ENCODE measurements around the gene THUMPD3. TPM values are rescaled to one million over a fixed set of nuclear protein-coding genes. Genes with fewer than 3 reads are reported as not detected.

Gene THUMPD3
- total and polyA plus RNA-seq, 12 donors: 40.3 to 72.1 (median 52.5) TPM

- 76 to 78% methylated on average over 2 of the region's 2 CpGs for WGBS, 2 donors
- intact Hi-C loops (cut with DNase I): no loop called here
- ATAC-seq: no peak
Measured at GRCh38 chr3:9331171-9331570, 31.7 kb upstream of the THUMPD3 start.

GRCh38 chr3:9332250-9333030 lies 30.4 kb upstream of the THUMPD3 start:
- intact Hi-C loops (cut with DNase I): no loop called here
- TF ChIP-seq, protein P1, sequence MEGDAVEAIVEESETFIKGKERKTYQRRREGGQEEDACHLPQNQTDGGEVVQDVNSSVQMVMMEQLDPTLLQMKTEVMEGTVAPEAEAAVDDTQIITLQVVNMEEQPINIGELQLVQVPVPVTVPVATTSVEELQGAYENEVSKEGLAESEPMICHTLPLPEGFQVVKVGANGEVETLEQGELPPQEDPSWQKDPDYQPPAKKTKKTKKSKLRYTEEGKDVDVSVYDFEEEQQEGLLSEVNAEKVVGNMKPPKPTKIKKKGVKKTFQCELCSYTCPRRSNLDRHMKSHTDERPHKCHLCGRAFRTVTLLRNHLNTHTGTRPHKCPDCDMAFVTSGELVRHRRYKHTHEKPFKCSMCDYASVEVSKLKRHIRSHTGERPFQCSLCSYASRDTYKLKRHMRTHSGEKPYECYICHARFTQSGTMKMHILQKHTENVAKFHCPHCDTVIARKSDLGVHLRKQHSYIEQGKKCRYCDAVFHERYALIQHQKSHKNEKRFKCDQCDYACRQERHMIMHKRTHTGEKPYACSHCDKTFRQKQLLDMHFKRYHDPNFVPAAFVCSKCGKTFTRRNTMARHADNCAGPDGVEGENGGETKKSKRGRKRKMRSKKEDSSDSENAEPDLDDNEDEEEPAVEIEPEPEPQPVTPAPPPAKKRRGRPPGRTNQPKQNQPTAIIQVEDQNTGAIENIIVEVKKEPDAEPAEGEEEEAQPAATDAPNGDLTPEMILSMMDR (IDR thresholded peaks at IDR 0.05): no peak
- peaks cover 0 to 9% (median 0%) of the 10 kb centered on the region in 11 donors for H3K9me3 ChIP-seq
- DNase-seq: no peak
- H3K4me1 ChIP-seq: no peaks in the 10 kb centered on the region
- no peaks in the 10 kb centered on the region for H3K27me3 ChIP-seq
- ATAC-seq: no peak
- H3K27ac ChIP-seq: no peak overlapping the region
- no peaks in the 10 kb centered on the region for H3K36me3 ChIP-seq
- no peak overlapping the region for H3K4me3 ChIP-seq
- WGBS, 2 donors: 87% methylated on average over 6 of the region's 6 CpGs

More at GRCh38 chr3:9331171-9331570, 31.7 kb upstream of the THUMPD3 start:
- Histone ChIP-seq H3K9me3 (peaks cover 0 to 11% (median 0%) of the 10 kb centered on the region in 11 donors), H3K27ac (no peak overlapping the region), H3K36me3 (no peaks in the 10 kb centered on the region), H3K27me3 (no peaks in the 10 kb centered on the region), H3K4me1 (no peaks in the 10 kb centered on the region), H3K4me3 (no peak overlapping the region)
- TF ChIP-seq, protein P1 (IDR thresholded peaks at IDR 0.05): no peak
- no peak for DNase-seq

GRCh38 chr3:9339761-9340471 lies 22.9 kb upstream of the THUMPD3 start:
- no peaks in the 10 kb centered on the region for H3K9me3 ChIP-seq
- ATAC-seq (no peak), DNase-seq (no peak)
- H3K27ac ChIP-seq: no peak overlapping the region
- intact Hi-C loops (cut with DNase I): no loop called here
- 50 to 63% methylated on average over 1 of the region's 1 CpG for WGBS, 2 donors
- H3K4me1 ChIP-seq: no peaks in the 10 kb centered on the region
- H3K27me3 ChIP-seq: no peaks in the 10 kb centered on the region
- TF ChIP-seq, protein P1 (IDR thresholded peaks at IDR 0.05): no peak
- H3K36me3 ChIP-seq: no peaks in the 10 kb centered on the region
- H3K4me3 ChIP-seq: no peak overlapping the region

DNA sequence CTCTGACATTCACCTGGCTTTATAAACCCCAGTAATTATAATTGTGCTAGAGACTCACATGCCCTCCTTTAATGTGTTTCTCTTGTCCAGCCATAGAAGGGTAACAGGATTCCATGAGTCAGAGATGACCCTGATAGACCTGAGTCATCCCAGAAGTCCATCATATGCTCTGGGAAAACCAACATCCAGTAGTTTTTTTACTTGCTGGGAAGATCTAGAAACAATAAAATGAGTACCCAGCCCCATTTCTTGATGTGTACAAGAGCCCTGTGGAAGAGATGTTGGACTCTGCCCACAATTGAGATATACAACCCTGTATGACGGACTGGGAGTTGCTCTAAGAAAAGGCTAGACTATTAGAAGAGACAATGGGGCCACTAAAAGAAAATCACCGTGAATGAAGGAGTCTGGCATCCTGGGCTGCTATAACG lies 22.4 kb upstream of the THUMPD3 start:
- H3K4me1 ChIP-seq: no peaks in the 10 kb centered on the region
- no peak overlapping the region for H3K27ac ChIP-seq
- 91 to 92% methylated on average over 3 of the region's 3 CpGs for WGBS, 2 donors
- no peaks in the 10 kb centered on the region for H3K27me3 ChIP-seq
- intact Hi-C loops (cut with DNase I): no loop called here
- ATAC-seq: no peak
- TF ChIP-seq, protein P1 (IDR thresholded peaks at IDR 0.05): no peak
- H3K36me3 ChIP-seq: no peaks in the 10 kb centered on the region
- no peak overlapping the region for H3K4me3 ChIP-seq
- no peak for DNase-seq
- no peaks in the 10 kb centered on the region for H3K9me3 ChIP-seq

Measured in heart right ventricle (tissue), 16 donors.